Upper lobe of left lung (tissue), 6 donors: Measurements from ENCODE around the gene TUBGCP6. TPM values are rescaled to one million over a fixed set of nuclear protein-coding genes. Genes with fewer than 3 reads are reported as not detected.

Experiments used
- ATAC-seq, 2 donors: fragments of 200-7000 bp; cut with Tn5 transposase; one replicate each; pipeline ENCODE4 v1.9.1; 2022; ENCODE audit warnings: mild to moderate bottlenecking in 2 of 2, moderate library complexity in 2 of 2; ENCODE audit not compliant: low FRiP score in 2 of 2
- DNase-seq, 2 donors: peaks; one replicate each; pipeline ENCODE4 v3.0.0-alpha.2; 2019 to 2020
- H3K27ac ChIP-seq, 4 donors: fragments of 200-600 bp; sonication (generic); one replicate each; pipeline ENCODE4 v1.5.1; 2016 to 2019
- H3K27me3 ChIP-seq, 4 donors: fragments of 200-600 bp; sonication (generic); one replicate each; pipeline ENCODE4 v1.5.1; 2017 to 2019
- H3K36me3 ChIP-seq, 4 donors: fragments of 200-600 bp; sonication (generic); one replicate each; pipeline ENCODE4 v1.5.1; 2016 to 2019
- H3K4me1 ChIP-seq, 4 donors: fragments of 200-600 bp; sonication (generic); one replicate each; pipeline ENCODE4 v1.5.1; 2018 to 2019
- H3K4me3 ChIP-seq, 4 donors: fragments of 200-600 bp; sonication (generic); one replicate each; pipeline ENCODE4 v1.5.1; 2017 to 2019; ENCODE audit warnings: mild to moderate bottlenecking in 2 of 4, moderate library complexity in 1 of 4
- H3K9me3 ChIP-seq, 4 donors: fragments of 200-600 bp; sonication (generic); one replicate each; pipeline ENCODE4 v1.5.1; 2018 to 2019
- EP300 ChIP-seq, 4 donors: sonication (generic); formaldehyde crosslinking; IDR thresholded peaks; one replicate each; pipeline ENCODE4 v1.5.1; 2017; ENCODE audit warnings: antibody characterized with exemption in 4 of 4, control low read depth in 2 of 4
- POLR2A ChIP-seq, 4 donors: fragments of 450-650 bp; IDR thresholded peaks; one replicate each; pipeline ENCODE4 v1.5.1; 2016 to 2017; ENCODE audit warnings: antibody characterized with exemption in 4 of 4, mild to moderate bottlenecking in 2 of 4
- POLR2AphosphoS5 ChIP-seq, 2 donors: sonication (generic); formaldehyde crosslinking; IDR thresholded peaks; one replicate each; pipeline ENCODE4 v1.5.1; 2017; ENCODE audit warnings: antibody characterized with exemption in 2 of 2
- WGBS, 2 donors: methylation state at CpG; one replicate each; pipeline ENCODE4 v1.1.5; 2017 to 2018; 5-methylcytosine and 5-hydroxymethylcytosine counted together
- total RNA-seq, 6 donors: library from RNA; depleted of rRNA in 4 of 6; stranded (reverse); fragments of >200 nt in 4 of 6; gene quantifications; one replicate each; pipeline versions ENCODE4 v1.1.0 to v1.2.1, GENCODE V29; 2016 to 2021
- TF ChIP-seq, protein P1 (sequence below), 6 experiments: fragments of 450-650 bp in 4 of 6; fragments of 200-600 bp in 2 of 6; sonication (generic) in 2 of 6; IDR thresholded peaks; one replicate each; pipeline ENCODE4 v1.5.1; 2016 to 2019; ENCODE audit warnings: antibody characterized with exemption in 6 of 6
- donor health status: DM: no; HTN: no; CAD: no; lungs with moderate emphysema.
- donor health status: DM: no; HTN: yes; CAD: no; lungs with severe emphysema.

TUBGCP6 gene
- total RNA-seq, 6 donors from 2014 or later = 43.2 to 216 (median 52.4) TPM

GRCh38 chr22:50280708-50281383 is 36.0 kb upstream of the TUBGCP6 start:
- no peak for TF ChIP-seq EP300 (IDR thresholded peaks at IDR 0.05)
- no peak for TF ChIP-seq POLR2AphosphoS5 (IDR thresholded peaks at IDR 0.05)
- TF ChIP-seq, protein P1, sequence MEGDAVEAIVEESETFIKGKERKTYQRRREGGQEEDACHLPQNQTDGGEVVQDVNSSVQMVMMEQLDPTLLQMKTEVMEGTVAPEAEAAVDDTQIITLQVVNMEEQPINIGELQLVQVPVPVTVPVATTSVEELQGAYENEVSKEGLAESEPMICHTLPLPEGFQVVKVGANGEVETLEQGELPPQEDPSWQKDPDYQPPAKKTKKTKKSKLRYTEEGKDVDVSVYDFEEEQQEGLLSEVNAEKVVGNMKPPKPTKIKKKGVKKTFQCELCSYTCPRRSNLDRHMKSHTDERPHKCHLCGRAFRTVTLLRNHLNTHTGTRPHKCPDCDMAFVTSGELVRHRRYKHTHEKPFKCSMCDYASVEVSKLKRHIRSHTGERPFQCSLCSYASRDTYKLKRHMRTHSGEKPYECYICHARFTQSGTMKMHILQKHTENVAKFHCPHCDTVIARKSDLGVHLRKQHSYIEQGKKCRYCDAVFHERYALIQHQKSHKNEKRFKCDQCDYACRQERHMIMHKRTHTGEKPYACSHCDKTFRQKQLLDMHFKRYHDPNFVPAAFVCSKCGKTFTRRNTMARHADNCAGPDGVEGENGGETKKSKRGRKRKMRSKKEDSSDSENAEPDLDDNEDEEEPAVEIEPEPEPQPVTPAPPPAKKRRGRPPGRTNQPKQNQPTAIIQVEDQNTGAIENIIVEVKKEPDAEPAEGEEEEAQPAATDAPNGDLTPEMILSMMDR (IDR thresholded peaks at IDR 0.05) = no peak
- no peak for TF ChIP-seq POLR2A (IDR thresholded peaks at IDR 0.05)
- no peak for DNase-seq
- peak overlapping the region in 2 of 4 donors; percentile 74 to 84 for H3K27ac ChIP-seq
- WGBS, 2 donors = 95 to 96% methylated on average over 30 to 44 of the region's 47 CpGs
- peaks cover 28 to 97% (median 90%) of the 10 kb centered on the region in 4 donors for H3K36me3 ChIP-seq
- no peaks in the 10 kb centered on the region for H3K27me3 ChIP-seq
- H3K9me3 ChIP-seq = no peaks in the 10 kb centered on the region
- peaks cover 2 to 44% (median 19%) of the 10 kb centered on the region in 4 donors for H3K4me1 ChIP-seq
- ATAC-seq = no peak
- no peak overlapping the region for H3K4me3 ChIP-seq

- Histone ChIP-seq H3K27ac (peak overlapping the region in 2 of 4 donors; percentile 0 to 20), H3K27me3 (no peaks in the 10 kb centered on the region), H3K4me3 (no peak overlapping the region), H3K9me3 (no peaks in the 10 kb centered on the region), H3K4me1 (peaks cover 2 to 48% (median 20%) of the 10 kb centered on the region in 4 donors), H3K36me3 (peaks cover 28 to 100% (median 94%) of the 10 kb centered on the region in 4 donors)
- TF ChIP-seq POLR2A (IDR thresholded peaks at IDR 0.05) = no peak
- TF ChIP-seq, protein P1 (IDR thresholded peaks at IDR 0.05) = no peak
- TF ChIP-seq EP300 (IDR thresholded peaks at IDR 0.05) = no peak
- no peak for TF ChIP-seq POLR2AphosphoS5 (IDR thresholded peaks at IDR 0.05)
- ATAC-seq = no peak
- 92 to 95% methylated on average over 11 to 31 of the region's 38 CpGs for WGBS, 2 donors
- DNase-seq = peak in 1 of 2 donors; percentile 49
These were observed 35.3 kb upstream of the TUBGCP6 start for GRCh38 chr22:50280022-50280707.

- DNase-seq = no peak
- Histone ChIP-seq H3K36me3 (peaks cover 28 to 94% (median 91%) of the 10 kb centered on the region in 4 donors), H3K4me3 (no peak overlapping the region), H3K9me3 (no peaks in the 10 kb centered on the region), H3K27ac (no peak overlapping the region), H3K4me1 (peaks cover 2 to 51% (median 21%) of the 10 kb centered on the region in 4 donors), H3K27me3 (no peaks in the 10 kb centered on the region)
- ATAC-seq = no peak
- 92 to 94% methylated on average over 15 to 30 of the region's 30 CpGs for WGBS, 2 donors
- TF ChIP-seq, protein P1 (IDR thresholded peaks at IDR 0.05) = no peak
- TF ChIP-seq POLR2AphosphoS5 (IDR thresholded peaks at IDR 0.05) = no peak
- no peak for TF ChIP-seq POLR2A (IDR thresholded peaks at IDR 0.05)
These were observed 34.3 kb upstream of the TUBGCP6 start for GRCh38 chr22:50278956-50279619.

GRCh38 chr22:50278461-50278860 is 33.6 kb upstream of the TUBGCP6 start:
- DNase-seq (no peak), ATAC-seq (no peak)
- TF ChIP-seq, protein P1 (IDR thresholded peaks at IDR 0.05) = no peak
- TF ChIP-seq POLR2A (IDR thresholded peaks at IDR 0.05) (no peak), POLR2AphosphoS5 (IDR thresholded peaks at IDR 0.05) (no peak), EP300 (IDR thresholded peaks at IDR 0.05) (no peak)
- H3K9me3 ChIP-seq = no peaks in the 10 kb centered on the region
- H3K27me3 ChIP-seq = no peaks in the 10 kb centered on the region
- H3K4me3 ChIP-seq = no peak overlapping the region
- H3K4me1 ChIP-seq = peaks cover 2 to 48% (median 21%) of the 10 kb centered on the region in 4 donors
- peaks cover 28 to 90% (median 85%) of the 10 kb centered on the region in 4 donors for H3K36me3 ChIP-seq
- 93 to 94% methylated on average over 4 to 10 of the region's 21 CpGs for WGBS, 2 donors
- H3K27ac ChIP-seq = no peak overlapping the region
